Epithelial cell of umbilical artery (primary cell): ENCODE results near the gene ZFP69. TPM values are rescaled to one million over a fixed set of nuclear protein-coding genes. Genes with fewer than 3 reads are reported as not detected.

Source experiments
- total RNA-seq: library from RNA; depleted of rRNA; stranded (reverse); fragments of >200 nt; gene quantifications from 2 replicates; pipeline ENCODE4 v1.2.3, GENCODE V29; 2014

The ZFP69 gene
- 3.2 and 4.6 TPM in 2 replicates for total RNA-seq

DNA sequence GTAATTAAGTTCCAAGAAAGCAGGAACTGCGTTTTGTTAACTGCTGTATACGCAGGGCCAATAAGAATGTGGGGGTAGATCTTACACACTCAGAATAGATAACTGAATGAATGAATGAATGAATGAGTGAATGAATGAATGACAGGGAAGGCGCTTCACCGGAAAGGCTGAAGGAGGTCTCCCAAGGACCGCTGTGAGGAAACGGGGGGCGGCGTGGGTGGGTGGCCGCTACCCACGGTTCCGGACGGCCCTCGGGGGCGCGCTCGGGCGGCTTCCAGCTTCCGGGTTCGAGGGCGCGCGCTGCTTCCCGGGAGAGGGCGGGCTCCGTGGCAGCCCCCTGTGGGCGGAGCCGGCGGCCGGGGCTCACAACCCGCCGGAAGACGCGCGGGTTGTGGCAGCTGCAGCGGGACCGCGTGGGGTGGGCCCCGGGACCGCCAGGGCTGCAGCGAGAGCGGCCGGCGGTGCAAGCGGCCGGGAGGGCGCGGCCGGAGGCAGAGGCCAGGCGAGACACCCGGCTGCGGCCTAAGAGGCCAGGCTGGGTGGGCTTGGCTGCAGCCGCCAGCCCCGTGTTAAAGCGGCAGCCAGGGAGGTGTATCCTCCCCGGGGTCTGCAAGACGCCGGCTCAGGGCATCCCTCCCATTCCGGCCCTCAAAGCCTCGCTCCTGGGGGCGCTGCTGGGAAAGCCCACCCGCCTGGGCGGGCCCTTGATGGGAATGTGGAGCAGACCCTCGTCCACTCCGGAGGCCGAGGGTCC lies at the start of gene ZFP69:
ZFP69 (plus strand) TSS at position 367 of the 754 bp plus-strand sequence. CDS start 2,072 bp downstream, outside the sequence.

DNA sequence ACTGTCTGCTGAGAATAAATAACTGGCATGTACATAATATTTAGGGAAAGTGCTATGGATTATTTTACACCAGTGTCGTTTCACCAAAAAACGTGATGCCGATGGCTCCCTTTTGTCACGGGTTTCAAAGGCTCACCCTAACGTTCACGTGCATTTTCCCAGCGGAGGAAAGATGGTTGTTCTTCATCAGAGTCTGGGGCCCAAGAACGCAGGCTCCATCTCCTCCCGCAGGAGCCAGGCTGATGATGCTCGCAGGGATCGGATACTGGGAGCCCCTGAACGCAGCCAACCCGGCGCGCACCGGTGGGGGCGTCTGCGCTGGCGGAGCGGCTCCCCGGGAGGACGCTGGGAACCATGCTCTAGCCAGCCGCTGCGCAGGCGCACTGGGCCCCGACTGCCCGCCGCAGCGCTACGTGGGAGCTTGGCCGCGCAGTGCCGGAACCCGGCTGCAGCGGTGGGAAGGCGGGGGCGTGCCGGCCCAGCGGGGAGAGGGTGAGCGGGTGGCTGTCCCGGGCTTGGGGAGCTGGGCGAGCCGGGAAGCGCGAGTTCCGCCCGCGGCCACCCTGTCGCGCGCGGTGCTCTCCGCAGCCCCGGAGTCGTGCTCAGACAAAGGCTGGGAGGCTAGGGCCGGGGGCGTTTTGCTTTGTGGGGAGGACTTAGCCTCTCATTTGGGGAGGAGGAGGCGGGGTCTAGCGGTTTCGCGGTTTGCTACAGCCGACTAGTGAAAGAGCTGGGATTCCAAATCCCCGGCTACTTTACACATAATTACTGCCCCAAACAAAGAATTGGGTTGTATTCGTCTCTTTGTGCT lies 27.2 kb upstream of the ZFP69 start, which contains the start of gene ZFP69B:
ZFP69B (plus strand) TSS at position 793 of the 811 bp plus-strand sequence. CDS start 486 bp downstream, outside the sequence.

DNA sequence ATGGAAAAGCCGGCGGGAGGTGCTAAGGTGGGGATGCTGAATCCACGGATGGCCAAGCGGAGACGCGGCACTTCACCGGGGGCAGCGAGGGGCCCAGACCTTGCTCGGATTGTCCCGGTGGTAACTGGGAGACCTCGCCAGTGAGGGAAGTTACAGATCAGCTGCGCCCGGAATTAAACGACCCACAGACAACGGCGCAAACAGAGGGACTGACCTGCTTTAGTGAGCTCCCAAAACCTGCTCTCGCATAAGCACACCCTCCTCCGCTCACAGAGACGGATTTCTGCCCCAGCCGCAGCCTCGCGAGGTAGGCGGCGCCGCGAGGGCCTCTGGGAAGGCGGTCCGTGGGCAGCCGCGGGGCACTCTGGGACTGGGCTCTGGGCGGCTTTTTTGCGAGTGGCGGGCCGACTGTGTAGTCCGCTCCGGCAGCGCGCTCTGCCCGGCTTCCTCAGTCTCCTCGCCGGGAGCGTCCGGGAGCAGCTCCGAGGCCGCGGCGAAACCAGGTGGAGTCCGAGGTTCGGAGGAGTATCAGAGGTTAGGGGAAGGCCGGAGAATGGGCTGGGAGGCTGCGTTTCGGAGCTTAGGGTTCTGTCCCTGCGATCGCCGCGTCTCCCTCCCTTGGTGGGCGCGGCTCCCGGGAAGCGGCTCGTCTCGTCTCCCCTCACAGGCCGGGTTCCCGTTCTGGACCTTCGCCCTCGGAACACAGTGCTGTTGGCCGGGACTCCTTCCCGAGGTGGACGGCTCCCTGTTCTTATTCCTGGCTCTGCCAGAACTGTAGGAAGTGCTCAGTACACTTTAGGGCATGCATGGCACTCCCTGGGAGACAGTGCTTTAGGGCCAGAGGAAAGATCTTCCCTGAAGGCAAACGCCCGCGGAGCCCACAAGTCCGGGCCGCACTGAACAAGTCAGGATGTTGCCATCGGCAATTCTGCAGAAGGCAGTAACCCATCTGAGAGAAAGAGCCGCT lies 31.6 kb downstream of the ZFP69 start, which contains the start of gene EXO5:
EXO5 (plus strand) TSS at position 393 of the 967 bp plus-strand sequence. CDS start 5,778 bp downstream, outside the sequence.

DNA sequence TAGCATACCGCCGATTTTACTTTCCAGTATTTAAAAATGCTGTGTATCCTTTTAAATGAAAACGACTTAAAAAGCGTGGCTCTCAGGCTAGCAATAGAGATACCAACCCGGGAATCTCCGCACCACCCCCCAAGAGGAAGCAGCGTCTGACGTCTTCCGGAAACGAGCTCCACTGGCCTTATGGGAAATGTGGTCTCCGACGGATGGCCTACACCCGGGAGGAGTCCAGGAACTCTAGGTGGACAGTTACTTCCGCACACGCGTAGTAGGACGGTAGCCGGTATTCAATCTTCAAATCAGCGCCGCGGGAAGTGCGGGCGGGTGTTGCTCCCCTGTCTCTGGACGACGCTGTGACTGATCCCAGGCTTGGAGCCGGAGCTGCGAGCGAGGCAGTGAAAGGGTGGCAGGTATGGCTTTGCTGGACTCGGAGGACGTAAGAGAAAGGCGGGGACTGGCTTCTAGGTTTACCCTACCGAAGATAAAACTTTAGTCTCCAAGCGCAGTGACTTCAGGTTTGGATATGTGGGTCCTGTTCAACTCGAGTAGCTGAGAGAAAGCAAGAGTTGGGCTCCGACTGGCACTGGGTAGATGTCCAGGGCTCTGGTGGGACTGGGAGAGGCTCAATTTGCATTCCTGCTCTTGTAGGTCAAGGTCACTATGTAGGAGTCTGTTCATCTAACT lies 54.4 kb downstream of the ZFP69 start, which contains the start of gene ZNF684:
ZNF684 (plus strand) TSS at position 257 of the 681 bp plus-strand sequence. CDS start 1,530 bp downstream, outside the sequence.

Other genes with a start within 250 kb of the ZFP69 start
- not detected in 2 replicates for gene TMCO2, start 229.4 kb upstream of the ZFP69 start, total RNA-seq
- 74.1 and 85.6 TPM in 2 replicates for gene ZMPSTE24, start 219.1 kb upstream of the ZFP69 start, total RNA-seq
- under 0.01 and 0.61 TPM in 2 replicates for gene COL9A2, start 160.0 kb upstream of the ZFP69 start, total RNA-seq
- gene SMAP2, start 103.6 kb upstream of the ZFP69 start, total RNA-seq = 5.2 and 7.1 TPM in 2 replicates
- 3.2 and 3.6 TPM in 2 replicates for gene ZFP69B, start 26.8 kb upstream of the ZFP69 start, total RNA-seq
- 8.4 and 13.8 TPM in 2 replicates for gene EXO5, start 31.5 kb downstream of the ZFP69 start, total RNA-seq
- gene ZNF684, start 54.3 kb downstream of the ZFP69 start, total RNA-seq = 4.2 and 6.7 TPM in 2 replicates
- gene RIMS3, start 188.4 kb downstream of the ZFP69 start, total RNA-seq = 0.15 and 0.32 TPM in 2 replicates
- 14.0 and 19.6 TPM in 2 replicates for gene NFYC, start 214.4 kb downstream of the ZFP69 start, total RNA-seq